Large intestine (tissue), 3 donors: ENCODE results near the gene FAM193A. TPM values are rescaled to one million over a fixed set of nuclear protein-coding genes. Genes with fewer than 3 reads are reported as not detected.
"Not testable (repeated sequence)": the region's sequence is repeated elsewhere in the genome, so short reads cannot be mapped to it uniquely, and the experiment has no call there.

Source experiments
- DNase-seq, 2 donors: peaks; one replicate each; pipeline versions ENCODE4 v3.0.0 to v3.0.0-alpha.2; 2013
- H3K27ac ChIP-seq: one replicate; pipeline ENCODE4 v1.5.1; 2013; ENCODE audit warnings: low read length
- H3K27me3 ChIP-seq: 2 replicates; pipeline ENCODE4 v1.6.1; 2013; ENCODE audit warnings: low read length; ENCODE audit not compliant: control insufficient read depth, insufficient read depth
- H3K36me3 ChIP-seq: 2 replicates; pipeline ENCODE4 v1.6.1; 2013; ENCODE audit warnings: low read length; ENCODE audit not compliant: control insufficient read depth, insufficient read depth
- H3K4me1 ChIP-seq: one replicate; pipeline ENCODE4 v1.6.1; 2013; ENCODE audit warnings: low read length; ENCODE audit not compliant: control insufficient read depth, insufficient read depth
- H3K4me3 ChIP-seq: one replicate; pipeline ENCODE4 v1.5.1; 2013; ENCODE audit warnings: low read length
- H3K9me3 ChIP-seq: one replicate; pipeline ENCODE4 v1.6.1; 2013; ENCODE audit warnings: mild to moderate bottlenecking, low read depth, low read length, moderate library complexity; ENCODE audit not compliant: control insufficient read depth
- WGBS: methylation state at CpG from one replicate; pipeline ENCODE4 v1.1.5; 2013; ENCODE audit warnings: low lambda C conversion rate; ENCODE audit not compliant: insufficient coverage; 5-methylcytosine and 5-hydroxymethylcytosine counted together
- polyA plus RNA-seq: library from polyadenylated mRNA; unstranded; fragments of 120-200 nt; gene quantifications from one replicate; pipeline ENCODE4 v1.2.1, GENCODE V29; 2013

Gene FAM193A
- polyA plus RNA-seq, 1 donor: 20.4 TPM

GRCh38 chr4:2546286-2546823 lies 9.9 kb downstream of the FAM193A start:
- H3K4me3 ChIP-seq: no peak overlapping the region
- no peak overlapping the region for H3K27ac ChIP-seq
- no peak for DNase-seq
- H3K9me3 ChIP-seq: no peaks in the 10 kb centered on the region
- H3K4me1 ChIP-seq: no peaks in the 10 kb centered on the region
- no peaks in the 10 kb centered on the region for H3K27me3 ChIP-seq
- H3K36me3 ChIP-seq: no peaks in the 10 kb centered on the region

- H3K27ac ChIP-seq, H3K27me3 ChIP-seq, H3K36me3 ChIP-seq, DNase-seq, H3K4me3 ChIP-seq, H3K9me3 ChIP-seq, H3K4me1 ChIP-seq: not testable (repeated sequence)
- 80% methylated on average over 1 of the region's 16 CpGs for WGBS
Observed at GRCh38 chr4:2546961-2547691, 10.7 kb downstream of the FAM193A start.

GRCh38 chr4:2551118-2551517 lies 14.7 kb downstream of the FAM193A start:
- no peak for DNase-seq
- Histone ChIP-seq H3K9me3 (no peaks in the 10 kb centered on the region), H3K4me1 (no peaks in the 10 kb centered on the region), H3K4me3 (no peak overlapping the region), H3K36me3 (no peaks in the 10 kb centered on the region), H3K27ac (no peak overlapping the region), H3K27me3 (no peaks in the 10 kb centered on the region)

GRCh38 chr4:2552806-2553205 lies 16.4 kb downstream of the FAM193A start:
- no peak for DNase-seq
- 100% methylated on average over 3 of the region's 11 CpGs for WGBS
- no peaks in the 10 kb centered on the region for H3K9me3 ChIP-seq
- H3K27ac ChIP-seq: no peak overlapping the region
- H3K36me3 ChIP-seq: no peaks in the 10 kb centered on the region
- no peaks in the 10 kb centered on the region for H3K27me3 ChIP-seq
- H3K4me1 ChIP-seq: no peaks in the 10 kb centered on the region
- H3K4me3 ChIP-seq: no peak overlapping the region

- no CpG with 5 or more reads among the region's 6 CpGs for WGBS
- H3K36me3 ChIP-seq: peaks cover 8% of the 10 kb centered on the region
- H3K27ac ChIP-seq: no peak overlapping the region
- DNase-seq: no peak
- H3K9me3 ChIP-seq: no peaks in the 10 kb centered on the region
- H3K4me1 ChIP-seq: no peaks in the 10 kb centered on the region
- no peak overlapping the region for H3K4me3 ChIP-seq
- no peaks in the 10 kb centered on the region for H3K27me3 ChIP-seq
Observed at GRCh38 chr4:2558301-2558700, 21.9 kb downstream of the FAM193A start.

GRCh38 chr4:2560167-2560566 lies 23.7 kb downstream of the FAM193A start:
- Histone ChIP-seq H3K36me3 (peaks cover 10% of the 10 kb centered on the region), H3K9me3 (no peaks in the 10 kb centered on the region), H3K27ac (no peak overlapping the region), H3K27me3 (no peaks in the 10 kb centered on the region), H3K4me1 (no peaks in the 10 kb centered on the region), H3K4me3 (no peak overlapping the region)
- DNase-seq: no peak
- no CpG with 5 or more reads among the region's 12 CpGs for WGBS

GRCh38 chr4:2565533-2565932 lies 29.1 kb downstream of the FAM193A start:
- Histone ChIP-seq H3K27me3 (no peaks in the 10 kb centered on the region), H3K4me1 (no peaks in the 10 kb centered on the region), H3K4me3 (no peak overlapping the region), H3K27ac (no peak overlapping the region), H3K9me3 (no peaks in the 10 kb centered on the region), H3K36me3 (peaks cover 16% of the 10 kb centered on the region)
- no peak for DNase-seq
- WGBS: 83% methylated on average over 1 of the region's 4 CpGs

GRCh38 chr4:2570036-2570435 lies 33.6 kb downstream of the FAM193A start:
- H3K9me3 ChIP-seq: no peaks in the 10 kb centered on the region
- H3K27me3 ChIP-seq: no peaks in the 10 kb centered on the region
- H3K27ac ChIP-seq: no peak overlapping the region
- WGBS: 100% methylated on average over 1 of the region's 4 CpGs
- H3K4me1 ChIP-seq: no peaks in the 10 kb centered on the region
- no peak overlapping the region for H3K4me3 ChIP-seq
- DNase-seq: no peak
- H3K36me3 ChIP-seq: peaks cover 9% of the 10 kb centered on the region

- H3K4me3 ChIP-seq: no peak overlapping the region
- no peaks in the 10 kb centered on the region for H3K9me3 ChIP-seq
- peaks cover 8% of the 10 kb centered on the region for H3K36me3 ChIP-seq
- H3K27me3 ChIP-seq: no peaks in the 10 kb centered on the region
- DNase-seq: no peak
- no peaks in the 10 kb centered on the region for H3K4me1 ChIP-seq
- H3K27ac ChIP-seq: no peak overlapping the region
- WGBS: 73% methylated on average over 2 of the region's 11 CpGs
Observed at GRCh38 chr4:2570551-2571222, 34.2 kb downstream of the FAM193A start.

- Histone ChIP-seq H3K4me3 (no peak overlapping the region), H3K36me3 (peaks cover 10% of the 10 kb centered on the region), H3K27me3 (no peaks in the 10 kb centered on the region), H3K27ac (no peak overlapping the region), H3K4me1 (no peaks in the 10 kb centered on the region), H3K9me3 (no peaks in the 10 kb centered on the region)
- DNase-seq: no peak
- WGBS: no CpG with 5 or more reads among the region's 12 CpGs
Observed at GRCh38 chr4:2572076-2572475, 35.6 kb downstream of the FAM193A start.

GRCh38 chr4:2572866-2573265 lies 36.4 kb downstream of the FAM193A start:
- Histone ChIP-seq H3K4me3 (no peak overlapping the region), H3K27ac (no peak overlapping the region), H3K9me3 (no peaks in the 10 kb centered on the region), H3K36me3 (peaks cover 10% of the 10 kb centered on the region), H3K4me1 (no peaks in the 10 kb centered on the region), H3K27me3 (no peaks in the 10 kb centered on the region)
- 100% methylated on average over 3 of the region's 4 CpGs for WGBS
- no peak for DNase-seq
